Pons (tissue), 1 donor: ENCODE measurements around the gene NPC1L1.

Experiments used
- DNase-seq: peaks from one replicate; pipeline ENCODE4 v3.0.0-alpha.2; 2016; ENCODE audit warnings: low spot score

The NPC1L1 gene

GRCh38 chr7:44470628-44471245, 70.4 kb downstream of the NPC1L1 start:
- DNase-seq, result no peak

- DNase-seq, result no peak
Measured at GRCh38 chr7:44470135-44470479, 71.0 kb downstream of the NPC1L1 start.

- DNase-seq, result no peak
Measured at GRCh38 chr7:44469461-44470134, 71.5 kb downstream of the NPC1L1 start.

- DNase-seq, result no peak
Measured at GRCh38 chr7:44467217-44467548, 73.9 kb downstream of the NPC1L1 start.

- DNase-seq, result no peak
Measured at GRCh38 chr7:44466300-44467216, 74.6 kb downstream of the NPC1L1 start.

GRCh38 chr7:44465490-44465889, 75.6 kb downstream of the NPC1L1 start:
- DNase-seq, result no peak

- no peak for DNase-seq
Measured at GRCh38 chr7:44463169-44463808, 77.8 kb downstream of the NPC1L1 start.
